ENCODE measurements around the gene MAP3K7CL. TPM values are rescaled to one million over a fixed set of nuclear protein-coding genes. Genes with fewer than 3 reads are reported as not detected.
A peak's percentile ranks its signal among the peaks of the same experiment; 100 is the strongest.

Gene MAP3K7CL
- polyA plus RNA-seq, 1 donor from 2014 or later, result 68.6 TPM

GRCh38 chr21:29170944-29171343, 40.5 kb downstream of the MAP3K7CL start:
- H3K4me1 Mint-ChIP-seq, result peaks cover 18 to 31% (median 21%) of the 10 kb centered on the region in 3 donors
- H3K4me3 Mint-ChIP-seq, result peak overlapping the region in 2 of 4 donors; percentile 22 to 88
- no peaks in the 10 kb centered on the region for H3K27me3 Mint-ChIP-seq
- H3K9me3 Mint-ChIP-seq, result no peaks in the 10 kb centered on the region
- H3K27ac Mint-ChIP-seq, result peak overlapping the region in 2 of 3 donors; percentile 4 to 78
- peaks cover 3% of the 10 kb centered on the region for H3K36me3 Mint-ChIP-seq

- no peak overlapping the region for H3K27ac Mint-ChIP-seq
- no peak overlapping the region for H3K4me3 Mint-ChIP-seq
- H3K9me3 Mint-ChIP-seq, result no peaks in the 10 kb centered on the region
- H3K4me1 Mint-ChIP-seq, result peaks cover 26 to 40% (median 31%) of the 10 kb centered on the region in 3 donors
- H3K27me3 Mint-ChIP-seq, result no peaks in the 10 kb centered on the region
- peaks cover 3% of the 10 kb centered on the region for H3K36me3 Mint-ChIP-seq
Measured at GRCh38 chr21:29172282-29172681, 41.8 kb downstream of the MAP3K7CL start.

GRCh38 chr21:29174607-29175013, 44.2 kb downstream of the MAP3K7CL start:
- Mint-ChIP-seq H3K27me3 (no peaks in the 10 kb centered on the region), H3K27ac (peak overlapping the region in 1 of 3 donors; percentile 33), H3K4me1 (peaks cover 28 to 40% (median 28%) of the 10 kb centered on the region in 3 donors), H3K4me3 (peak overlapping the region in 1 of 4 donors; percentile 71), H3K36me3 (peaks cover 2% of the 10 kb centered on the region), H3K9me3 (no peaks in the 10 kb centered on the region)

GRCh38 chr21:29175408-29176134, 45.1 kb downstream of the MAP3K7CL start:
- peak overlapping the region in 2 of 3 donors; percentile 77 to 78 for H3K27ac Mint-ChIP-seq
- peaks cover 24 to 35% (median 26%) of the 10 kb centered on the region in 3 donors for H3K4me1 Mint-ChIP-seq
- no peaks in the 10 kb centered on the region for H3K9me3 Mint-ChIP-seq
- peak overlapping the region in 3 of 4 donors; percentile 64 to 79 (median 76) for H3K4me3 Mint-ChIP-seq
- H3K36me3 Mint-ChIP-seq, result peaks cover 4% of the 10 kb centered on the region
- no peaks in the 10 kb centered on the region for H3K27me3 Mint-ChIP-seq

- Mint-ChIP-seq H3K4me3 (peak overlapping the region in 3 of 4 donors; percentile 55 to 76 (median 55)), H3K9me3 (no peaks in the 10 kb centered on the region), H3K4me1 (peaks cover 21 to 30% (median 21%) of the 10 kb centered on the region in 3 donors), H3K36me3 (peaks cover 4% of the 10 kb centered on the region), H3K27me3 (no peaks in the 10 kb centered on the region), H3K27ac (peak overlapping the region; percentile 11 to 65 (median 57))
Measured at GRCh38 chr21:29176471-29177120, 46.2 kb downstream of the MAP3K7CL start.

GRCh38 chr21:29177800-29178199, 47.4 kb downstream of the MAP3K7CL start:
- H3K9me3 Mint-ChIP-seq, result no peaks in the 10 kb centered on the region
- H3K4me1 Mint-ChIP-seq, result peaks cover 22 to 38% (median 31%) of the 10 kb centered on the region in 3 donors
- no peaks in the 10 kb centered on the region for H3K27me3 Mint-ChIP-seq
- peaks cover 3% of the 10 kb centered on the region for H3K36me3 Mint-ChIP-seq
- H3K27ac Mint-ChIP-seq, result no peak overlapping the region
- no peak overlapping the region for H3K4me3 Mint-ChIP-seq

GRCh38 chr21:29178926-29179325, 48.5 kb downstream of the MAP3K7CL start:
- peaks cover 3% of the 10 kb centered on the region for H3K36me3 Mint-ChIP-seq

GRCh38 chr21:29179503-29179902, 49.1 kb downstream of the MAP3K7CL start:
- Mint-ChIP-seq H3K4me3 (no peak overlapping the region), H3K36me3 (peaks cover 3% of the 10 kb centered on the region), H3K27ac (no peak overlapping the region), H3K9me3 (no peaks in the 10 kb centered on the region), H3K27me3 (no peaks in the 10 kb centered on the region), H3K4me1 (peaks cover 27 to 37% (median 34%) of the 10 kb centered on the region in 3 donors)

More at GRCh38 chr21:29178926-29179325, 48.5 kb downstream of the MAP3K7CL start:
- no peak overlapping the region for H3K27ac Mint-ChIP-seq
- no peaks in the 10 kb centered on the region for H3K9me3 Mint-ChIP-seq
- H3K4me1 Mint-ChIP-seq, result peaks cover 24 to 38% (median 34%) of the 10 kb centered on the region in 3 donors
- no peak overlapping the region for H3K4me3 Mint-ChIP-seq
- H3K27me3 Mint-ChIP-seq, result no peaks in the 10 kb centered on the region

- Mint-ChIP-seq H3K27me3 (no peaks in the 10 kb centered on the region), H3K9me3 (no peaks in the 10 kb centered on the region), H3K27ac (no peak overlapping the region), H3K36me3 (peaks cover 3% of the 10 kb centered on the region), H3K4me1 (peaks cover 11 to 20% (median 14%) of the 10 kb centered on the region in 3 donors), H3K4me3 (peak overlapping the region in 1 of 4 donors; percentile 39)
Measured at GRCh38 chr21:29181799-29182470, 51.5 kb downstream of the MAP3K7CL start.

GRCh38 chr21:29182691-29183092, 52.2 kb downstream of the MAP3K7CL start:
- Mint-ChIP-seq H3K27ac (peak overlapping the region in 1 of 3 donors; percentile 16), H3K4me3 (no peak overlapping the region), H3K36me3 (peaks cover 3% of the 10 kb centered on the region), H3K27me3 (no peaks in the 10 kb centered on the region), H3K9me3 (no peaks in the 10 kb centered on the region), H3K4me1 (peaks cover 11 to 18% (median 12%) of the 10 kb centered on the region in 3 donors)

- Mint-ChIP-seq H3K27ac (no peak overlapping the region), H3K4me1 (peaks cover 8 to 18% (median 12%) of the 10 kb centered on the region in 3 donors), H3K27me3 (no peaks in the 10 kb centered on the region), H3K36me3 (peaks cover 3% of the 10 kb centered on the region), H3K4me3 (peak overlapping the region in 1 of 4 donors; percentile 24), H3K9me3 (no peaks in the 10 kb centered on the region)
Measured at GRCh38 chr21:29184037-29184436, 53.6 kb downstream of the MAP3K7CL start.

GRCh38 chr21:29185172-29185571, 54.7 kb downstream of the MAP3K7CL start:
- peaks cover 3% of the 10 kb centered on the region for H3K36me3 Mint-ChIP-seq
- H3K27ac Mint-ChIP-seq, result no peak overlapping the region
- H3K9me3 Mint-ChIP-seq, result no peaks in the 10 kb centered on the region
- no peak overlapping the region for H3K4me3 Mint-ChIP-seq
- no peaks in the 10 kb centered on the region for H3K27me3 Mint-ChIP-seq
- peaks cover 8 to 18% (median 12%) of the 10 kb centered on the region in 3 donors for H3K4me1 Mint-ChIP-seq

- Mint-ChIP-seq H3K27me3 (no peaks in the 10 kb centered on the region), H3K4me1 (peaks cover 8 to 18% (median 8%) of the 10 kb centered on the region in 3 donors), H3K9me3 (no peaks in the 10 kb centered on the region), H3K4me3 (no peak overlapping the region), H3K27ac (no peak overlapping the region), H3K36me3 (peaks cover 1% of the 10 kb centered on the region)
Measured at GRCh38 chr21:29185633-29186032, 55.2 kb downstream of the MAP3K7CL start.

GRCh38 chr21:29186246-29186645, 55.8 kb downstream of the MAP3K7CL start:
- Mint-ChIP-seq H3K4me3 (no peak overlapping the region), H3K27me3 (no peaks in the 10 kb centered on the region), H3K27ac (peak overlapping the region in 1 of 3 donors; percentile 18), H3K36me3 (peaks cover 2% of the 10 kb centered on the region), H3K9me3 (no peaks in the 10 kb centered on the region), H3K4me1 (peaks cover 8 to 18% (median 8%) of the 10 kb centered on the region in 3 donors)

GRCh38 chr21:29187944-29188343, 57.5 kb downstream of the MAP3K7CL start:
- Mint-ChIP-seq H3K36me3 (peaks cover 2% of the 10 kb centered on the region), H3K27me3 (no peaks in the 10 kb centered on the region), H3K4me1 (peaks cover 0 to 5% (median 5%) of the 10 kb centered on the region in 3 donors), H3K9me3 (no peaks in the 10 kb centered on the region), H3K4me3 (no peak overlapping the region), H3K27ac (no peak overlapping the region)
